ENCODE measurements around the gene FOXF2.
"Not testable (repeated sequence)": the region's sequence is repeated elsewhere in the genome, so short reads cannot be mapped to it uniquely, and the experiment has no call there.

FOXF2 gene

GRCh38 chr6:1365686-1366085 is 23.7 kb upstream of the FOXF2 start:
- Histone ChIP-seq H3K4me2 (ENCODE audit: low read depth, low read length, poor library complexity, severe bottlenecking) (no peak overlapping the region), H2AFZ (ENCODE audit: low read length) (no peak overlapping the region), H4K20me1 (ENCODE audit: insufficient read depth, low read length, poor library complexity, severe bottlenecking) (no peaks in the 10 kb centered on the region), H3K9me2 (replicated peaks; ENCODE audit: low read depth, low read length) (no peaks in the 10 kb centered on the region), H3K4me3 (ENCODE audit: low read length, poor library complexity, severe bottlenecking) (no peak overlapping the region), H3K27me3 (ENCODE audit: insufficient read depth, low read length, poor library complexity, severe bottlenecking) (no peaks in the 10 kb centered on the region), H3K9me3 (ENCODE audit: insufficient read depth, low read depth, low read length) (no peaks in the 10 kb centered on the region), H3K79me2 (ENCODE audit: insufficient read depth, low read length) (no peaks in the 10 kb centered on the region), H3K36me3 (ENCODE audit: insufficient read depth, low read length) (no peaks in the 10 kb centered on the region), H3K9ac (ENCODE audit: low read depth, low read length, poor library complexity, severe bottlenecking) (no peak overlapping the region), H3F3A (ENCODE audit: low read depth) (no peaks in the 10 kb centered on the region), H3K4me1 (ENCODE audit: insufficient read depth, low read length, poor library complexity, severe bottlenecking) (no peaks in the 10 kb centered on the region)
- TF ChIP-seq CTCF (conservative IDR thresholded peaks at IDR 0.05; ENCODE audit: low read length): no peak
- TF ChIP-seq EZH2phosphoT487 (IDR thresholded peaks at IDR 0.05; ENCODE audit: borderline replicate concordance): no peak

- Histone ChIP-seq H3K79me2 (ENCODE audit: insufficient read depth, low read length) (no peaks in the 10 kb centered on the region), H3K36me3 (ENCODE audit: insufficient read depth, low read length) (no peaks in the 10 kb centered on the region), H3K9me3 (ENCODE audit: insufficient read depth, low read depth, low read length) (no peaks in the 10 kb centered on the region), H3K4me3 (ENCODE audit: low read length, poor library complexity, severe bottlenecking) (no peak overlapping the region), H3F3A (ENCODE audit: low read depth) (no peaks in the 10 kb centered on the region), H4K20me1 (ENCODE audit: insufficient read depth, low read length, poor library complexity, severe bottlenecking) (no peaks in the 10 kb centered on the region), H2AFZ (ENCODE audit: low read length) (no peak overlapping the region), H3K9ac (ENCODE audit: low read depth, low read length, poor library complexity, severe bottlenecking) (no peak overlapping the region), H3K27me3 (ENCODE audit: insufficient read depth, low read length, poor library complexity, severe bottlenecking) (no peaks in the 10 kb centered on the region), H3K4me2 (ENCODE audit: low read depth, low read length, poor library complexity, severe bottlenecking) (no peak overlapping the region), H3K4me1 (ENCODE audit: insufficient read depth, low read length, poor library complexity, severe bottlenecking) (no peaks in the 10 kb centered on the region), H3K9me2 (replicated peaks; ENCODE audit: low read depth, low read length) (no peaks in the 10 kb centered on the region)
- no peak for TF ChIP-seq EZH2phosphoT487 (IDR thresholded peaks at IDR 0.05; ENCODE audit: borderline replicate concordance)
- TF ChIP-seq CTCF (conservative IDR thresholded peaks at IDR 0.05; ENCODE audit: low read length): no peak
Observed at GRCh38 chr6:1367771-1368170, 21.6 kb upstream of the FOXF2 start.

GRCh38 chr6:1368940-1369339 is 20.4 kb upstream of the FOXF2 start:
- Histone ChIP-seq H3K79me2 (ENCODE audit: insufficient read depth, low read length) (no peaks in the 10 kb centered on the region), H2AFZ (ENCODE audit: low read length) (no peak overlapping the region), H3K9me2 (replicated peaks; ENCODE audit: low read depth, low read length) (no peaks in the 10 kb centered on the region), H3F3A (ENCODE audit: low read depth) (no peaks in the 10 kb centered on the region), H3K9ac (ENCODE audit: low read depth, low read length, poor library complexity, severe bottlenecking) (no peak overlapping the region), H3K36me3 (ENCODE audit: insufficient read depth, low read length) (no peaks in the 10 kb centered on the region), H4K20me1 (ENCODE audit: insufficient read depth, low read length, poor library complexity, severe bottlenecking) (no peaks in the 10 kb centered on the region), H3K4me3 (ENCODE audit: low read length, poor library complexity, severe bottlenecking) (no peak overlapping the region), H3K4me1 (ENCODE audit: insufficient read depth, low read length, poor library complexity, severe bottlenecking) (no peaks in the 10 kb centered on the region), H3K9me3 (ENCODE audit: insufficient read depth, low read depth, low read length) (no peaks in the 10 kb centered on the region), H3K27me3 (ENCODE audit: insufficient read depth, low read length, poor library complexity, severe bottlenecking) (no peaks in the 10 kb centered on the region), H3K4me2 (ENCODE audit: low read depth, low read length, poor library complexity, severe bottlenecking) (no peak overlapping the region)
- TF ChIP-seq EZH2phosphoT487 (IDR thresholded peaks at IDR 0.05; ENCODE audit: borderline replicate concordance): no peak
- TF ChIP-seq CTCF (conservative IDR thresholded peaks at IDR 0.05; ENCODE audit: low read length): no peak

- H3K36me3 ChIP-seq (ENCODE audit: insufficient read depth, low read length); H3K9me3 ChIP-seq (ENCODE audit: insufficient read depth, low read depth, low read length); H3K79me2 ChIP-seq (ENCODE audit: insufficient read depth, low read length); H3K27me3 ChIP-seq (ENCODE audit: insufficient read depth, low read length, poor library complexity, severe bottlenecking); H3K9me2 ChIP-seq (replicated peaks; ENCODE audit: low read depth, low read length); H3K4me2 ChIP-seq (ENCODE audit: low read depth, low read length, poor library complexity, severe bottlenecking); H2AFZ ChIP-seq (ENCODE audit: low read length); H3K4me1 ChIP-seq (ENCODE audit: insufficient read depth, low read length, poor library complexity, severe bottlenecking); H3F3A ChIP-seq (ENCODE audit: low read depth); H4K20me1 ChIP-seq (ENCODE audit: insufficient read depth, low read length, poor library complexity, severe bottlenecking); H3K4me3 ChIP-seq (ENCODE audit: low read length, poor library complexity, severe bottlenecking); H3K9ac ChIP-seq (ENCODE audit: low read depth, low read length, poor library complexity, severe bottlenecking): not testable (repeated sequence)
Observed at GRCh38 chr6:1369695-1370094, 19.7 kb upstream of the FOXF2 start.
